Natural killer cell (primary cell): ENCODE data around the gene SEC14L1. TPM values are rescaled to one million over a fixed set of nuclear protein-coding genes. Genes with fewer than 3 reads are reported as not detected.

Source experiments
- ATAC-seq, 3 donors: fragments of 150-1000 bp in 2 of 3; fragments of 200-7000 bp in 1 of 3; cut with Tn5 transposase; 1 replicate in 1 of 3; 2 replicates in 2 of 3; pipeline ENCODE4 v1.10.0; 2021; ENCODE audit warnings: mild to moderate bottlenecking in 2 of 3, moderate library complexity in 2 of 3
- DNase-seq, 2 donors: peaks; one replicate each; pipeline versions ENCODE4 v3.0.0 to v3.0.0-alpha.2; 2013 to 2021; ENCODE audit warnings: mixed read lengths in 1 of 2
- H3K27ac ChIP-seq: one replicate; pipeline ENCODE4 v1.5.1; 2013; ENCODE audit warnings: mild to moderate bottlenecking, low read length
- H3K27me3 ChIP-seq: one replicate; pipeline ENCODE4 v1.6.1; 2013; ENCODE audit warnings: low read length; ENCODE audit not compliant: control insufficient read depth, insufficient read depth
- H3K36me3 ChIP-seq: one replicate; pipeline ENCODE4 v1.6.1; 2013; ENCODE audit warnings: low read length; ENCODE audit not compliant: control insufficient read depth, insufficient read depth
- H3K4me1 ChIP-seq: one replicate; pipeline ENCODE4 v1.6.1; 2013; ENCODE audit warnings: low read length; ENCODE audit not compliant: control insufficient read depth, insufficient read depth
- H3K4me3 ChIP-seq: one replicate; pipeline ENCODE4 v1.5.1; 2013; ENCODE audit warnings: low read length
- H3K9me3 ChIP-seq: one replicate; pipeline ENCODE4 v1.6.1; 2013; ENCODE audit warnings: low read length; ENCODE audit not compliant: control insufficient read depth, insufficient read depth
- H3K27ac Mint-ChIP-seq, 2 donors: one replicate each; pipeline ENCODE4 v1.8.0; 2022; ENCODE audit warnings: mild to moderate bottlenecking in 2 of 2, mixed read lengths in 2 of 2, moderate library complexity in 1 of 2
- H3K27me3 Mint-ChIP-seq, 2 donors: one replicate each; pipeline ENCODE4 v1.8.0; 2022; ENCODE audit warnings: low read depth in 2 of 2, mixed read lengths in 2 of 2
- H3K36me3 Mint-ChIP-seq: one replicate; pipeline ENCODE4 v1.8.0; 2022; ENCODE audit warnings: mixed read lengths
- H3K4me1 Mint-ChIP-seq, 2 donors: one replicate each; pipeline ENCODE4 v1.8.0; 2022; ENCODE audit warnings: mixed read lengths in 2 of 2
- H3K4me3 Mint-ChIP-seq: one replicate; pipeline ENCODE4 v1.8.0; 2022; ENCODE audit warnings: mild to moderate bottlenecking, moderate library complexity, mixed read lengths
- H3K9me3 Mint-ChIP-seq, 2 donors: one replicate each; pipeline ENCODE4 v1.8.0; 2022; ENCODE audit warnings: mixed read lengths in 2 of 2
- CTCF ChIP-seq: fragments of 200-600 bp; IDR thresholded peaks from one replicate; pipeline ENCODE4 v1.8.0; 2022; ENCODE audit warnings: antibody characterized with exemption
- WGBS: methylation state at CpG from one replicate; pipeline ENCODE4 v1.1.7; 2013; ENCODE audit warnings: missing lambda C conversion rate; ENCODE audit not compliant: insufficient coverage; 5-methylcytosine and 5-hydroxymethylcytosine counted together
- intact Hi-C: fragments of 100-400 bp; cut with micrococcal nuclease; formaldehyde crosslinking; loops from one replicate; pipeline ENCODE4 v1.14.2; 2022
- total RNA-seq, 4 donors: library from RNA; stranded (reverse); fragments of 120-200 nt in 1 of 4; gene quantifications; one replicate each; pipeline versions ENCODE4 v1.2.3 to v1.2.4, GENCODE V29; 2013 to 2022

SEC14L1 gene
- total RNA-seq, 3 donors from 2014 or later (not counting 1 experiment from before 2014, with no cell fraction given), result 129 to 160 (median 129) TPM

GRCh38 chr17:77177002-77177741 lies 36.4 kb downstream of the SEC14L1 start:
- intact Hi-C loops, result no loop called here
- Mint-ChIP-seq H3K4me1 (peaks cover 42 to 48% of the 10 kb centered on the region in 2 donors), H3K27ac (peak overlapping the region in 1 of 2 donors; percentile 41)

GRCh38 chr17:77178050-77178449 lies 37.3 kb downstream of the SEC14L1 start:
- intact Hi-C loops, result no loop called here
- 78% methylated on average over 5 of the region's 5 CpGs for WGBS
- H3K36me3 ChIP-seq, result peaks cover 8% of the 10 kb centered on the region
- peaks cover 44 to 48% of the 10 kb centered on the region in 2 donors for H3K4me1 Mint-ChIP-seq
- ATAC-seq, result no peak
- no peaks in the 10 kb centered on the region for H3K27me3 ChIP-seq
- peaks cover 4 to 8% of the 10 kb centered on the region in 2 donors for H3K9me3 Mint-ChIP-seq
- no peak overlapping the region for H3K4me3 Mint-ChIP-seq
- H3K36me3 Mint-ChIP-seq, result peaks cover 12% of the 10 kb centered on the region
- no peak overlapping the region for H3K27ac ChIP-seq
- no peaks in the 10 kb centered on the region for H3K27me3 Mint-ChIP-seq
- no peak overlapping the region for H3K4me3 ChIP-seq
- peak overlapping the region in 1 of 2 donors; percentile 41 for H3K27ac Mint-ChIP-seq
- H3K4me1 ChIP-seq, result peaks cover 13% of the 10 kb centered on the region
- H3K9me3 ChIP-seq, result peaks cover 27% of the 10 kb centered on the region
- no peak for TF ChIP-seq CTCF
- DNase-seq, result no peak

More at GRCh38 chr17:77177002-77177741, 36.4 kb downstream of the SEC14L1 start:
- WGBS, result 95% methylated on average over 2 of the region's 3 CpGs
- ATAC-seq, result no peak
- no peaks in the 10 kb centered on the region for H3K27me3 ChIP-seq
- Mint-ChIP-seq H3K27me3 (no peaks in the 10 kb centered on the region), H3K9me3 (peaks cover 4 to 8% of the 10 kb centered on the region in 2 donors), H3K4me3 (no peak overlapping the region), H3K36me3 (peaks cover 18% of the 10 kb centered on the region)
- H3K27ac ChIP-seq, result no peak overlapping the region
- no peak for DNase-seq
- TF ChIP-seq CTCF, result no peak
- no peak overlapping the region for H3K4me3 ChIP-seq
- peaks cover 5% of the 10 kb centered on the region for H3K4me1 ChIP-seq
- H3K9me3 ChIP-seq, result peaks cover 28% of the 10 kb centered on the region
- H3K36me3 ChIP-seq, result peaks cover 8% of the 10 kb centered on the region

- Histone ChIP-seq H3K9me3 (peaks cover 21% of the 10 kb centered on the region), H3K27ac (no peak overlapping the region), H3K27me3 (no peaks in the 10 kb centered on the region), H3K4me1 (peaks cover 13% of the 10 kb centered on the region), H3K4me3 (no peak overlapping the region), H3K36me3 (peaks cover 8% of the 10 kb centered on the region)
- 97% methylated on average over 14 of the region's 14 CpGs for WGBS
- Mint-ChIP-seq H3K27ac (peak overlapping the region in 1 of 2 donors; percentile 41), H3K27me3 (no peaks in the 10 kb centered on the region), H3K36me3 (peaks cover 12% of the 10 kb centered on the region), H3K4me3 (no peak overlapping the region), H3K9me3 (peaks cover 4 to 8% of the 10 kb centered on the region in 2 donors), H3K4me1 (peaks cover 47% of the 10 kb centered on the region in 2 donors)
- no peak for DNase-seq
- intact Hi-C loops, result no loop called here
- ATAC-seq, result no peak
- no peak for TF ChIP-seq CTCF
Measured at GRCh38 chr17:77178563-77178962, 37.8 kb downstream of the SEC14L1 start.
